ENCODE data around the gene PERP.
"Not testable (repeated sequence)": the region's sequence is repeated elsewhere in the genome, so short reads cannot be mapped to it uniquely, and the experiment has no call there.

The PERP gene

GRCh38 chr6:138084904-138085838 is 22.0 kb downstream of the PERP start:
- Histone ChIP-seq H3K23ac (ENCODE audit: low read depth, low read length, poor library complexity) (no peak overlapping the region), H3K9me3 (replicated peaks in 1 of 2; ENCODE audit: control insufficient read depth in 2 of 2, insufficient read depth in 1 of 2, low read depth in 1 of 2, low read length in 2 of 2) (no peaks in the 10 kb centered on the region), H3K4me2 (ENCODE audit: insufficient read depth, low read length, poor library complexity, severe bottlenecking) (no peak overlapping the region), H3K4ac (ENCODE audit: low read length) (no peak overlapping the region), H2BK15ac (ENCODE audit: low read length) (no peak overlapping the region), H3K9ac (ENCODE audit: low read depth, low read length, poor library complexity) (no peak overlapping the region), H2BK12ac (ENCODE audit: low read length) (no peak overlapping the region), H2BK120ac (ENCODE audit: low read depth, low read length) (no peak overlapping the region), H3K18ac (ENCODE audit: low read length) (no peak overlapping the region), H3K36me3 (replicated peaks in 1 of 2; ENCODE audit: control insufficient read depth in 2 of 2, insufficient read depth in 2 of 2, low read length in 2 of 2) (peaks cover 0 to under 1% of the 10 kb centered on the region in 2 donors), H3K27ac (replicated peaks; ENCODE audit: low read length) (no peak overlapping the region), H4K8ac (ENCODE audit: low read depth, low read length) (no peak overlapping the region), H3K14ac (ENCODE audit: low read length) (no peak overlapping the region), H3K27me3 (ENCODE audit: control insufficient read depth in 3 of 3, insufficient read depth in 3 of 3, low read depth in 1 of 3, low read length in 3 of 3) (no peaks in the 10 kb centered on the region), H2AK5ac (ENCODE audit: low read depth, low read length) (no peak overlapping the region), H4K91ac (ENCODE audit: low read depth, low read length, poor library complexity) (no peak overlapping the region), H3K4me3 (ENCODE audit: low read length in 2 of 2) (no peak overlapping the region), H2AFZ (ENCODE audit: low read length) (no peak overlapping the region), H3K4me1 (ENCODE audit: control insufficient read depth in 2 of 2, insufficient read depth in 1 of 2, low read depth in 1 of 2, low read length in 2 of 2) (peaks cover 0 to 5% of the 10 kb centered on the region in 2 donors), H3K79me1 (ENCODE audit: low read depth, low read length) (no peaks in the 10 kb centered on the region), H2BK5ac (ENCODE audit: low read length) (no peak overlapping the region)
- no CpG with 5 or more reads among the region's 10 CpGs for WGBS, 2 donors (ENCODE audit: extremely low coverage in 2 of 2, insufficient read length in 2 of 2, insufficient replicate concordance in 1 of 2)
- no peak for DNase-seq (ENCODE audit: low spot score)

DNA sequence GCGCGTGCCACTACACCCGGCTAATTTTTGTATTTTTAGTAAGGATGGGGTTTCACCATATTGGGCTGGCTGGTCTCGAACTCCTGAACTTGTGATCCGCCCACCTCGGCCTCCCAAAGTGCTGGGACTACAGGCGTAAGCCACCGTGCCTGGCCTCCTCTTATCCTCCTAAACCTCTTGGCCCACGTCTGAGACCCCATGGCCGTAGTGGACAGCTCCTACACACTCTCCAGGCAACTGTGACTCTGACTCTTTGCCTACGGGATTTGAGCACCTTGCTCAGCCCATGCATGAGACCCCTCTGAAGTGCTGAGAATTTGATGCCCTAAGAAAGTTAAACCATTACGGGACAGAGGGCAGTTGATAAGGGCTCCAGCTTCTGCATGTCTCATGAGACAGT is 25.0 kb downstream of the PERP start:
- Histone ChIP-seq H3K9me3 (replicated peaks in 1 of 2; ENCODE audit: control insufficient read depth in 2 of 2, insufficient read depth in 1 of 2, low read depth in 1 of 2, low read length in 2 of 2) (no peaks in the 10 kb centered on the region), H2BK12ac (ENCODE audit: low read length) (no peak overlapping the region), H3K27me3 (ENCODE audit: control insufficient read depth in 3 of 3, insufficient read depth in 3 of 3, low read depth in 1 of 3, low read length in 3 of 3) (no peaks in the 10 kb centered on the region), H3K79me1 (ENCODE audit: low read depth, low read length) (no peaks in the 10 kb centered on the region), H3K4ac (ENCODE audit: low read length) (no peak overlapping the region), H2AK5ac (ENCODE audit: low read depth, low read length) (no peak overlapping the region), H3K36me3 (replicated peaks in 1 of 2; ENCODE audit: control insufficient read depth in 2 of 2, insufficient read depth in 2 of 2, low read length in 2 of 2) (no peaks in the 10 kb centered on the region), H3K4me1 (ENCODE audit: control insufficient read depth in 2 of 2, insufficient read depth in 1 of 2, low read depth in 1 of 2, low read length in 2 of 2) (peaks cover 0 to 3% of the 10 kb centered on the region in 2 donors), H3K27ac (replicated peaks; ENCODE audit: low read length) (no peak overlapping the region), H3K4me3 (ENCODE audit: low read length in 2 of 2) (no peak overlapping the region), H3K4me2 (ENCODE audit: insufficient read depth, low read length, poor library complexity, severe bottlenecking) (no peak overlapping the region), H3K23ac (ENCODE audit: low read depth, low read length, poor library complexity) (no peak overlapping the region), H4K91ac (ENCODE audit: low read depth, low read length, poor library complexity) (no peak overlapping the region), H2BK5ac (ENCODE audit: low read length) (no peak overlapping the region), H2BK120ac (ENCODE audit: low read depth, low read length) (no peak overlapping the region), H3K14ac (ENCODE audit: low read length) (no peak overlapping the region), H3K18ac (ENCODE audit: low read length) (no peak overlapping the region), H4K8ac (ENCODE audit: low read depth, low read length) (no peak overlapping the region), H2AFZ (ENCODE audit: low read length) (no peak overlapping the region), H2BK15ac (ENCODE audit: low read length) (no peak overlapping the region), H3K9ac (ENCODE audit: low read depth, low read length, poor library complexity) (no peak overlapping the region)
- no CpG with 5 or more reads among the region's 12 CpGs for WGBS, 2 donors (ENCODE audit: extremely low coverage in 2 of 2, insufficient read length in 2 of 2, insufficient replicate concordance in 1 of 2)
- DNase-seq (ENCODE audit: low spot score): no peak

GRCh38 chr6:138079556-138079955 is 27.7 kb downstream of the PERP start:
- not testable (repeated sequence) for H3K79me1 ChIP-seq (ENCODE audit: low read depth, low read length); H3K18ac ChIP-seq (ENCODE audit: low read length); H3K23ac ChIP-seq (ENCODE audit: low read depth, low read length, poor library complexity); H3K9ac ChIP-seq (ENCODE audit: low read depth, low read length, poor library complexity); H3K27me3 ChIP-seq (ENCODE audit: control insufficient read depth in 3 of 3, insufficient read depth in 3 of 3, low read depth in 1 of 3, low read length in 3 of 3); H3K27ac ChIP-seq (replicated peaks; ENCODE audit: low read length); H2BK5ac ChIP-seq (ENCODE audit: low read length); H2AK5ac ChIP-seq (ENCODE audit: low read depth, low read length); H3K9me3 ChIP-seq (replicated peaks in 1 of 2; ENCODE audit: control insufficient read depth in 2 of 2, insufficient read depth in 1 of 2, low read depth in 1 of 2, low read length in 2 of 2); H3K4ac ChIP-seq (ENCODE audit: low read length); H2BK120ac ChIP-seq (ENCODE audit: low read depth, low read length); H4K91ac ChIP-seq (ENCODE audit: low read depth, low read length, poor library complexity); DNase-seq (ENCODE audit: low spot score); H3K4me1 ChIP-seq (ENCODE audit: control insufficient read depth in 2 of 2, insufficient read depth in 1 of 2, low read depth in 1 of 2, low read length in 2 of 2); H2AFZ ChIP-seq (ENCODE audit: low read length); H4K8ac ChIP-seq (ENCODE audit: low read depth, low read length); H2BK15ac ChIP-seq (ENCODE audit: low read length); H2BK12ac ChIP-seq (ENCODE audit: low read length); H3K36me3 ChIP-seq (replicated peaks in 1 of 2; ENCODE audit: control insufficient read depth in 2 of 2, insufficient read depth in 2 of 2, low read length in 2 of 2); H3K14ac ChIP-seq (ENCODE audit: low read length); H3K4me3 ChIP-seq (ENCODE audit: low read length in 2 of 2); H3K4me2 ChIP-seq (ENCODE audit: insufficient read depth, low read length, poor library complexity, severe bottlenecking)

- Histone ChIP-seq H4K8ac (ENCODE audit: low read depth, low read length) (no peak overlapping the region), H3K4me2 (ENCODE audit: insufficient read depth, low read length, poor library complexity, severe bottlenecking) (no peak overlapping the region), H2BK12ac (ENCODE audit: low read length) (no peak overlapping the region), H3K27me3 (ENCODE audit: control insufficient read depth in 3 of 3, insufficient read depth in 3 of 3, low read depth in 1 of 3, low read length in 3 of 3) (no peaks in the 10 kb centered on the region), H3K79me1 (ENCODE audit: low read depth, low read length) (no peaks in the 10 kb centered on the region), H2BK5ac (ENCODE audit: low read length) (no peak overlapping the region), H4K91ac (ENCODE audit: low read depth, low read length, poor library complexity) (no peak overlapping the region), H3K4me3 (ENCODE audit: low read length in 2 of 2) (no peak overlapping the region), H2AFZ (ENCODE audit: low read length) (no peak overlapping the region), H2BK120ac (ENCODE audit: low read depth, low read length) (no peak overlapping the region), H2BK15ac (ENCODE audit: low read length) (no peak overlapping the region), H3K27ac (replicated peaks; ENCODE audit: low read length) (no peak overlapping the region), H3K4ac (ENCODE audit: low read length) (no peak overlapping the region), H3K9ac (ENCODE audit: low read depth, low read length, poor library complexity) (no peak overlapping the region), H3K9me3 (replicated peaks in 1 of 2; ENCODE audit: control insufficient read depth in 2 of 2, insufficient read depth in 1 of 2, low read depth in 1 of 2, low read length in 2 of 2) (peaks cover 0 to 2% of the 10 kb centered on the region in 2 donors), H2AK5ac (ENCODE audit: low read depth, low read length) (no peak overlapping the region), H3K18ac (ENCODE audit: low read length) (no peak overlapping the region), H3K36me3 (replicated peaks in 1 of 2; ENCODE audit: control insufficient read depth in 2 of 2, insufficient read depth in 2 of 2, low read length in 2 of 2) (no peaks in the 10 kb centered on the region), H3K4me1 (ENCODE audit: control insufficient read depth in 2 of 2, insufficient read depth in 1 of 2, low read depth in 1 of 2, low read length in 2 of 2) (no peaks in the 10 kb centered on the region), H3K14ac (ENCODE audit: low read length) (no peak overlapping the region), H3K23ac (ENCODE audit: low read depth, low read length, poor library complexity) (no peak overlapping the region)
- DNase-seq (ENCODE audit: low spot score): no peak
- WGBS, 2 donors (ENCODE audit: extremely low coverage in 2 of 2, insufficient read length in 2 of 2, insufficient replicate concordance in 1 of 2): no CpG with 5 or more reads among the region's 2 CpGs
Observed at GRCh38 chr6:138078491-138078890, 28.7 kb downstream of the PERP start.

Measured in neuronal stem cell (in vitro differentiated cells).